GM23338 (cell line): ENCODE data around the gene SMARCA5.

Experiments used
- EZH2 ChIP-seq: fragments of 200-600 bp; sonication (generic); IDR thresholded peaks from one replicate; pipeline ENCODE4 v1.8.0; 2017; ENCODE audit warnings: antibody characterized with exemption, mild to moderate bottlenecking, low read depth; ENCODE audit not compliant: unreplicated experiment
- EZH2phosphoT487 ChIP-seq: fragments of 200-600 bp; sonication (generic); IDR thresholded peaks from one replicate; pipeline ENCODE4 v1.8.1; 2018; ENCODE audit warnings: antibody characterized with exemption; ENCODE audit not compliant: unreplicated experiment
- POLR2AphosphoS5 ChIP-seq: IDR thresholded peaks from 2 replicates; pipeline ENCODE4 v1.6.1; 2016; ENCODE audit warnings: antibody characterized with exemption, low read depth
- ZNF114 ChIP-seq: fragments of 250-450 bp; sonication (Bioruptor Pico); IDR thresholded peaks from 2 replicates; pipeline ENCODE4 v1.5.0; 2020; ENCODE audit warnings: mild to moderate bottlenecking, moderate library complexity
- TF ChIP-seq, protein P1 (sequence below), 2 experiments: fragments of 200-600 bp in 1 of 2; sonication (generic) in 1 of 2; conservative IDR thresholded peaks; 2 replicates each; pipeline versions ENCODE4 v1.5.1 to v1.6.1; 2016 to 2017; ENCODE audit warnings: antibody characterized with exemption in 2 of 2, low read depth in 2 of 2, mild to moderate bottlenecking in 2 of 2, moderate library complexity in 1 of 2
- TF ChIP-seq, protein P2 (sequence below): IDR thresholded peaks from one replicate; pipeline ENCODE4 v1.6.1; 2018; ENCODE audit warnings: antibody characterized with exemption; ENCODE audit not compliant: unreplicated experiment

DNA sequence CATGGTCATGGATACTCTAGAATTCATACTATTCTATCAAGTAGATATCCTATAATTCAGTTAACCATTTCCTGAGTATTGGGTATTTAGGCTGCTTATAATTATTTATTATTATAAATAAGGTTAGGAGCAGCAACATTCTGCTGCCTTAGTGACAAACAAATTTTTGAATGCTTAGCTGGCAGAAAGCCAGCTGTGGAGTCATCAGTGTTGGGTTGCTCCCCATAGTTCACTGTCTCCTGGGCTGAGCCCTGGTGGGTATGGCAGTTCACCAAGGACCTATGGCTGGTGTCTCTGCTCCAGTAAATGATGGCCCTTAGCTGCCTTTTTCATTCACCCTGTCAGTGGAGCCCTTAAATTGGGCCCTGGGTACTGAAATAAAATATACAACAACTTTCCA lies 61.8 kb downstream of the SMARCA5 start:
- TF ChIP-seq, protein P1, sequence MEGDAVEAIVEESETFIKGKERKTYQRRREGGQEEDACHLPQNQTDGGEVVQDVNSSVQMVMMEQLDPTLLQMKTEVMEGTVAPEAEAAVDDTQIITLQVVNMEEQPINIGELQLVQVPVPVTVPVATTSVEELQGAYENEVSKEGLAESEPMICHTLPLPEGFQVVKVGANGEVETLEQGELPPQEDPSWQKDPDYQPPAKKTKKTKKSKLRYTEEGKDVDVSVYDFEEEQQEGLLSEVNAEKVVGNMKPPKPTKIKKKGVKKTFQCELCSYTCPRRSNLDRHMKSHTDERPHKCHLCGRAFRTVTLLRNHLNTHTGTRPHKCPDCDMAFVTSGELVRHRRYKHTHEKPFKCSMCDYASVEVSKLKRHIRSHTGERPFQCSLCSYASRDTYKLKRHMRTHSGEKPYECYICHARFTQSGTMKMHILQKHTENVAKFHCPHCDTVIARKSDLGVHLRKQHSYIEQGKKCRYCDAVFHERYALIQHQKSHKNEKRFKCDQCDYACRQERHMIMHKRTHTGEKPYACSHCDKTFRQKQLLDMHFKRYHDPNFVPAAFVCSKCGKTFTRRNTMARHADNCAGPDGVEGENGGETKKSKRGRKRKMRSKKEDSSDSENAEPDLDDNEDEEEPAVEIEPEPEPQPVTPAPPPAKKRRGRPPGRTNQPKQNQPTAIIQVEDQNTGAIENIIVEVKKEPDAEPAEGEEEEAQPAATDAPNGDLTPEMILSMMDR (conservative IDR thresholded peaks at IDR 0.05; ENCODE audit: low read depth in 2 of 2): no peak
- no peak for TF ChIP-seq POLR2AphosphoS5
- TF ChIP-seq EZH2: no peak
- TF ChIP-seq ZNF114 (CRISPR knock-in tag): no peak
- TF ChIP-seq, protein P2, sequence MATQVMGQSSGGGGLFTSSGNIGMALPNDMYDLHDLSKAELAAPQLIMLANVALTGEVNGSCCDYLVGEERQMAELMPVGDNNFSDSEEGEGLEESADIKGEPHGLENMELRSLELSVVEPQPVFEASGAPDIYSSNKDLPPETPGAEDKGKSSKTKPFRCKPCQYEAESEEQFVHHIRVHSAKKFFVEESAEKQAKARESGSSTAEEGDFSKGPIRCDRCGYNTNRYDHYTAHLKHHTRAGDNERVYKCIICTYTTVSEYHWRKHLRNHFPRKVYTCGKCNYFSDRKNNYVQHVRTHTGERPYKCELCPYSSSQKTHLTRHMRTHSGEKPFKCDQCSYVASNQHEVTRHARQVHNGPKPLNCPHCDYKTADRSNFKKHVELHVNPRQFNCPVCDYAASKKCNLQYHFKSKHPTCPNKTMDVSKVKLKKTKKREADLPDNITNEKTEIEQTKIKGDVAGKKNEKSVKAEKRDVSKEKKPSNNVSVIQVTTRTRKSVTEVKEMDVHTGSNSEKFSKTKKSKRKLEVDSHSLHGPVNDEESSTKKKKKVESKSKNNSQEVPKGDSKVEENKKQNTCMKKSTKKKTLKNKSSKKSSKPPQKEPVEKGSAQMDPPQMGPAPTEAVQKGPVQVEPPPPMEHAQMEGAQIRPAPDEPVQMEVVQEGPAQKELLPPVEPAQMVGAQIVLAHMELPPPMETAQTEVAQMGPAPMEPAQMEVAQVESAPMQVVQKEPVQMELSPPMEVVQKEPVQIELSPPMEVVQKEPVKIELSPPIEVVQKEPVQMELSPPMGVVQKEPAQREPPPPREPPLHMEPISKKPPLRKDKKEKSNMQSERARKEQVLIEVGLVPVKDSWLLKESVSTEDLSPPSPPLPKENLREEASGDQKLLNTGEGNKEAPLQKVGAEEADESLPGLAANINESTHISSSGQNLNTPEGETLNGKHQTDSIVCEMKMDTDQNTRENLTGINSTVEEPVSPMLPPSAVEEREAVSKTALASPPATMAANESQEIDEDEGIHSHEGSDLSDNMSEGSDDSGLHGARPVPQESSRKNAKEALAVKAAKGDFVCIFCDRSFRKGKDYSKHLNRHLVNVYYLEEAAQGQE: no peak
- TF ChIP-seq EZH2phosphoT487: no peak
